Measurements from ENCODE around the gene FBXL17.

- TF ChIP-seq CTCF (IDR thresholded peaks at IDR 0.05; ENCODE audit: low read depth, low read length, missing input control) (no peak), HNF4G (IDR thresholded peaks at IDR 0.05) (no peak), TAF1 (conservative IDR thresholded peaks at IDR 0.05) (no peak), REST (IDR thresholded peaks at IDR 0.05) (no peak), RAD21 (IDR thresholded peaks at IDR 0.05) (no peak), RXRA (IDR thresholded peaks at IDR 0.05) (no peak), YY1 (IDR thresholded peaks at IDR 0.05) (no peak), SP1 (IDR thresholded peaks at IDR 0.05) (no peak)
Measured at GRCh38 chr5:107933326-107933725, 448.6 kb downstream of the FBXL17 start.

Data from liver (tissue), 3 donors.